Measurements from ENCODE around the gene APBA1.

APBA1 gene

DNA sequence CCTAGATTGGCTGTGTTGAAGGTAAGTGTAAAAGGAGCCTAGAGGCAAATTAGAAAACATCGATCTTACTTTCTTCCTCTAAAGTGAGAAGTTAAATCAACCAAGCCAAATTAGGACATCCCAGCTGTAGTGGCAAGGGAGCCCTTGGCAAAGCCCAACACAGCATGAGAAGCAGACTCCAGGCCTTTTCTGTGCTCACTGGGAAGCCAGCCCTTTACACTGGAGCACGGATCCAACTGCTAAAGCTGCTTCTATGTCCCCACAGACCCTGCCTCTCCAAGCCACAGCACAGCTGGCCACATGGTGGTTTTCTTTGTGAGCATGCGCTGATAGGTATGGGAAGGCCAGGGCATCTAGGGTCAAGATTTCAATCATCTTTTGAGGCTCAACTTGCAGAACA, 94.1 kb downstream of the APBA1 start:
- no peak for DNase-seq (ENCODE audit: low spot score)

- DNase-seq (ENCODE audit: low spot score), result peak; percentile 84
Observed at GRCh38 chr9:69577123-69577522, 95.0 kb downstream of the APBA1 start.

GRCh38 chr9:69574057-69574456, 98.1 kb downstream of the APBA1 start:
- no peak for DNase-seq (ENCODE audit: low spot score)

DNA sequence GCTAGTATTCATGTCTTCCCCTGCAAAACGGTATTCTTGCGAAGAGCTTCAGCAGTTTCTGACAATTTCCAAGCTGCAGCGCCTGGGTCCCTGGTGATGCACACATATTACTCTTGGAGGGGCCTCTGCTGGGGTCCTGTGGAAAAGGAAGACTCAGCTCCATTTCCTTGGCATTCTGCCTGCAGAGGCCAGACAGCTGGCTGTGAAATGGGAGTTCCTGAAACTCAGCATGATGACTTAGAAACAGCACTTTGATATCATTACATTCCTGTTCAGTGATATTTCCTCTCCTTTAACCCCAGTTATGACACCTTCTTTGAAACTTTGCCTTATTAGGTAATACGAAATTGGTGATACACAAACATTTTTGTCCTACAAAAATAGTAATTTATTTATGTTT, 98.5 kb downstream of the APBA1 start:
- peak; percentile 90 for DNase-seq (ENCODE audit: low spot score)

DNA sequence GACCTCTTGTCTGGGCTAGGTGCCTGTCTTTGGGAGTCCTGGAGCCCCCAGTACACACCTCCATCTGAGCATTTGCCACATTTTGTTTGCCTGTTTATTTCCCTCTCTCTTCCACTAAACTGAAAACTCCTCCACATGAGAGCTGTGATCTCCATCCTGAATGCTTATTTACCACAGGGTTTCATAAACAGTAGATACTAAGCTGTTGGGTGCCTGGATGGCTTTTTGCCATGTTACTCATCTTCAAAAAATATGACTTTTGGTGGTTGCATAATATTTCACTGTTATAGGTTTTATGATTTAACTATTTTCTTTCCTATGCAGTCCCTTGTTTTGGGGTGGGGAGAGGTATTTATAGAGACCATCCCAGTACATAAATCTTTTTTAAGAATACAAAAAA, 99.6 kb downstream of the APBA1 start:
- DNase-seq (ENCODE audit: low spot score), result no peak

DNA sequence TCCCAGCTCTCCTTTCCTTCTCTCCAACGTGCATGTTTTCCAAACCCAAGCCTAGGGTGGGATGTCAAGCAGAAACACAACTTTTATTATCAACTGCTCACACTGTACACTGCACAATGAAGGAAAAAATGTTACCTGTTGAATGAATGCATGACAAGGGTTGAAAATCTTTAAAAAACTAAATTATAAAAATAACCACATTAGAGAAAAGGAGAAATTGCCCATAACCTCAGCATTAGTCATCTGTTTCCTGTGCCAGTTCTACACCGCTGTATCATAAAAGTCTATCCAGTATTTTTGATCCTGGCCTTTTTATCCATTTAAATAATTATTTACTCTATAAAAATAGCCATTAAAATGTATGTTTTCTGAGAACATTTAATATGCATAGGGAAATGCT, 101.1 kb downstream of the APBA1 start:
- peak; percentile 24 for DNase-seq (ENCODE audit: low spot score)

- DNase-seq (ENCODE audit: low spot score), result peak; percentile 91
Observed at GRCh38 chr9:69569738-69570451, 102.3 kb downstream of the APBA1 start.

DNA sequence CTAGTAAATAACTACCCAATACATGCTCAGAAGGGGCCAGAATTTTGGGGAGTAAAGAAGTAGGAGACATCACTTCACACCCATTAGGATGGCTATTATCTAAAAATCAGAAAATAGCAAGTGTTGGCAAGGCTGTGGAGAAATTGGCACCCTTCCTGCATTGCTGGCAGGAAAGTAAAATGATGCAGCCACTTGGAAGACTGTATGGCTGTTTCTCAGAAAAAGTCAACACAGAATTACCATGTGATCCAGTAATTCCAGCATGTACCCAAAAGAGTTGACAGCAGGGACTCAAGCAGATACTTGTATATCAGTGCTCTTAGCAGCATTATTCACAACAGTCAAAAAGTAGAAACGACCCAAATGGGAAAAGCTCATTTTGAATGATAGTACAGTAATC, 107.6 kb downstream of the APBA1 start:
- DNase-seq (ENCODE audit: low spot score), result no peak

- DNase-seq (ENCODE audit: low spot score), result no peak
Observed at GRCh38 chr9:69559126-69559525, 113.0 kb downstream of the APBA1 start.

DNA sequence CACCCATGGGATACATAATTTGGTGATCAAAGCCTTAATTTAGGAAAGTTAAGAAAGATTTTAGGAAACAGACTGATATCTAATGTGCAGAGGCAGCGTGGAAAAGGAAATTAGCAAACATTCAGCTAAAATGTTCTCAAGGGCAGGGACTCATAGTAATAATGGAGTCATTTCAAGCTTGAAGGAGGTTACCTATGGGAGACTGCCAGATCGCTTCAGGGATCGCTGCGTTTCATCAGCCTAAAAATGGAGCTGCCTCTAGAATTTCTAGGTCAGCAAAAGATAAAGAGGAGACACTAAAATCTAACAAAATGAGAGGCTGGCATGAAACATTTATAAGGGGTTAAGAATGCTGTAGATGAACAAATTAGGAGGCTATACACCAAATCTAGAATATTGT, 115.5 kb downstream of the APBA1 start:
- DNase-seq (ENCODE audit: low spot score), result no peak

DNA sequence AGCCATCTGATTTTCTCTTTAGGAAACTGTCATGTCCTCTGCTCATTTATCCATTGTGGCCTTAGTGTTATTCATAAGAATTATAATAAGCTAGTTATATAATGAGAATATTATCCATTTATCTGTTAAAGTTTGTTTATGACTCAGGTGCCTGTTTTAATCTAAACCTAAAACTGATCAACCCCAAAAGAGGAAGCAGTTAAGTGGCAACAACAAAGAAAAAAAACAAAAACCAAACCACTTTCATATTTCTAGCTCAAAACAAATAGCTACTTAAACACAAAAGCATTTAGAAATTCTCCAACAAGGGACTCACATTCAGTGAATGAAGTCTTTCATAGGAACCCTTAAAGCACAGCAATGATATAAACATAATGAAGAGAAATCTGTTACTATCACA, 116.4 kb downstream of the APBA1 start:
- DNase-seq (ENCODE audit: low spot score), result no peak

GRCh38 chr9:69554945-69555344, 117.2 kb downstream of the APBA1 start:
- peak; percentile 89 for DNase-seq (ENCODE audit: low spot score)

GRCh38 chr9:69549310-69550202, 122.6 kb downstream of the APBA1 start:
- DNase-seq (ENCODE audit: low spot score), result peak; percentile 67

DNA sequence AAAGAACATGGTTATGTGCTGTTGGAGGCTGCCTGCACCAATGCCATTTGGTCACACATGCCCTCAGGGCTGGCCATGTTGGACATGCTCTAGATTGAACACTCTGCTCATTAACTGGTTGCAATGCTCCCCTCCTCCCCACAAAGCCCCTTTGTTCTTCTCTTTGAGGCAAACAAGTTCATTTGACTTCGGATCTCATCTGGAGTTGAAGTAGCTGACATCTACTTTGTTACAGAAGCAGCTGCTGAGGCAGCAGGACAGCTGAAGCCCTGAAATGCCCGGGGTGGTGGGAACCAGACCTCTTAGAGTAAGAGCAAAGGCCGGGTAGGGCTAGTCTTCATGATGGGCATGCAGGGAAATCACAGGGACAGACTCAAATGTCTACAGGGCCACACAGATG, 123.5 kb downstream of the APBA1 start:
- no peak for DNase-seq (ENCODE audit: low spot score)

- peak; percentile 55 for DNase-seq (ENCODE audit: low spot score)
Observed at GRCh38 chr9:69546265-69546664, 125.9 kb downstream of the APBA1 start.

GRCh38 chr9:69542942-69543704, 129.0 kb downstream of the APBA1 start:
- peak; percentile 9 for DNase-seq (ENCODE audit: low spot score)

DNA sequence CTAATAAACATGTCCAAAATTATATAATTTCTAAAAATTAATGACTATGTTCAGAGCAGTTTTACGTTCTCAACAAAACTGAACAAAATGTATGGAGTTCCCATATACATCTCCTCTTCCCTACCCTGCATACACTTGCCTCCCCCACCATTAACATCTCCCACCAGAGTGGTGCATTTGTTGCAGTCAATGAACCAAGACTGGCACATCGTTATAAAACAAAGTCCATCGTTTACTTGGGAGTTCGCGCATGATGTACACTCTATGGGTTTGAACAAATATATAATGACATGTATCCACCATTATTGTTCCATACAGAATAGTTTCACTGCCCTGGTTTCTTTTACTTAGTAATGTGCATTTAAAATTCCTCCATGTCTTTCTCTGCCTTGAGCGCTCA, 130.1 kb downstream of the APBA1 start:
- no peak for DNase-seq (ENCODE audit: low spot score)

DNA sequence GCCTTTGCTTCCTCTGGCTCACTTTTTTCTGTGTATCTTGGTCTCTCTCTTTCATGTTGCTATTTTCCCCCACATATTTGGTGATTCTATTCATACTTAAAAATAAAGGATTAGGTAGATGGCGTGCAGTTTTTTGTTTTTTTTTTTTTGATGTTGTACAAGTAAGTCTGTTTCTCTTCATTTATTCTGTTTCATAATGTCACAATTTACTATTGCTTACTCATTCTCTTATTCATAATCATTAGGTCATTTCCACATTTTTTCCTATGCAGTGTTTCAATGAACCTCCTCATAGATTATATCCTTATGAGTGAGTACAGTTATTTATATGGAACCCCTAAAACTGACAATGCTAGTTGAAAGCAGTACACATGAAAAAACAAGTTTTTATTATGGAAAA, 136.3 kb downstream of the APBA1 start:
- DNase-seq (ENCODE audit: low spot score), result peak; percentile 24

GRCh38 chr9:69535286-69535832, 136.8 kb downstream of the APBA1 start:
- DNase-seq (ENCODE audit: low spot score), result peak; percentile 71

DNA sequence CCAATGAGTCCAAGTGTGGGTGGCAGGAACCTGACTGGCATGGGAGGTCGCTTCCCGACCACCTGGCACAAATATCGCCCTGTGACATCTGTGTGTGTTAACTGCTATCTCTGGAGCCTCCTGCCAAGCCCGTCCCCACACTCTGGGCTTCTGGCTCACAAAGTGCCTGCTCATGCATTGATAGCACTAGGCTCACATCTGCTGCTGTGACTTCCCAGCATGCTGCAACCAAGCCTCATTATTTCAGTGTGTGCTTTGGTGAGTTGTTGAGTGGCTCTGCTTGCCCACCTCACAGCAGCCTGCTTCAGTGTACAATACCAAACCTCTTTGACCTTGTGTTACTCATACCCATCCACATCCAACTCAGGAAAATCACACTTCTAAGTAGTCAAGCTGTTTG, 139.8 kb downstream of the APBA1 start:
- no peak for DNase-seq (ENCODE audit: low spot score)

DNA sequence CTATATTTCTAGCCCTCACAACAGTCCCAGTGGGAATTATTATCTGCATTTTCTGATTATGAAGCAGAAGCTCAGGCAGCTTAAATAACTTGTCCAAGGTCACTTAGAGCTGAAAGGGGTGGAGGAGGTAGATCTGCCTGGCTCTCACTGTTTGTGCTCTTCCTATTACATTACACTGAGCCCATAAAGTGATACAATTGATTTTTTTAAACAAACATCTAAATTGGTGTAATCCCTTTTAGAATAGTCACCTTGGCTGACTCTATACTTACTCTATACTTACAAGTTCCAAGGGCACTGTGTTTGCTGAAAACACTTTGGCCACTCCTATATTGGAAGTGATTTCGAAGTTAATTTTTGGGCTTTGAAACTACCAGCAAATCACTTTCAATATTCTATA, 144.7 kb downstream of the APBA1 start:
- no peak for DNase-seq (ENCODE audit: low spot score)

DNA sequence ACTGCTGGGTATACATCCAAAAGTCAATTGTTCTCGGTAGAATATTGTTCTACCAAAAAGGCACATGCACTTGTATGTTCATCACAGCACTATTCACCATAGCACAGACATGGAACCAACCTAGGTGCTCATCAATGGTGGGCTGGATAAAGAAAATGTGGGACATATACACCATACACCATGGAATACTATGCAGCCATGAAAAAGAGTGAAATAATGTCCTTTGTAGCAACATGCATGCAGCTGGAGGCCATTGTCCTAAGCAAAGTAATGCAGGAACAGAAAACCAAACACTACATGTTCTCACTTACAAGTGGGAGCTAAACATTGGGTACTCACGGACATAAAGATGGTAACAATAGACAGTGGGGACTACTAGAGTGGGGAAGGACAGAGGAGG, 145.5 kb downstream of the APBA1 start:
- no peak for DNase-seq (ENCODE audit: low spot score)

Data from kidney tubule cell (primary cell).